BE2C (cell line): ENCODE measurements around the gene CRIM1.

Source experiments
- DNase-seq: peaks from one replicate; pipeline ENCODE4 v3.0.0-alpha.2; 2020
- H3K27me3 ChIP-seq: fragments of 250-450 bp; sonication (Bioruptor Pico); 2 replicates; pipeline ENCODE4 v1.5.1; 2020; ENCODE audit warnings: mild to moderate bottlenecking
- H3K36me3 ChIP-seq: fragments of 250-450 bp; sonication (Bioruptor Pico); 2 replicates; pipeline ENCODE4 v1.5.1; 2020; ENCODE audit warnings: mild to moderate bottlenecking
- H3K4me1 ChIP-seq: fragments of 250-450 bp; sonication (Bioruptor Pico); 2 replicates; pipeline ENCODE4 v1.5.1; 2020
- H3K4me3 ChIP-seq: 2 replicates; pipeline ENCODE4 v1.5.1; 2011; ENCODE audit warnings: low read depth, low read length
- H3K9me3 ChIP-seq: fragments of 250-450 bp; sonication (Bioruptor Pico); 2 replicates; pipeline ENCODE4 v1.5.1; 2020
- TF ChIP-seq, protein P1 (sequence below): IDR thresholded peaks from 2 replicates; pipeline ENCODE4 v1.5.1; 2012; ENCODE audit warnings: mild to moderate bottlenecking, low read depth, low read length

Gene CRIM1

GRCh38 chr2:36336321-36336720 is 19.3 kb upstream of the CRIM1 start:
- Histone ChIP-seq H3K36me3 (no peaks in the 10 kb centered on the region), H3K27me3 (no peaks in the 10 kb centered on the region), H3K9me3 (no peaks in the 10 kb centered on the region), H3K4me3 (no peak overlapping the region), H3K4me1 (no peaks in the 10 kb centered on the region)
- TF ChIP-seq, protein P1, sequence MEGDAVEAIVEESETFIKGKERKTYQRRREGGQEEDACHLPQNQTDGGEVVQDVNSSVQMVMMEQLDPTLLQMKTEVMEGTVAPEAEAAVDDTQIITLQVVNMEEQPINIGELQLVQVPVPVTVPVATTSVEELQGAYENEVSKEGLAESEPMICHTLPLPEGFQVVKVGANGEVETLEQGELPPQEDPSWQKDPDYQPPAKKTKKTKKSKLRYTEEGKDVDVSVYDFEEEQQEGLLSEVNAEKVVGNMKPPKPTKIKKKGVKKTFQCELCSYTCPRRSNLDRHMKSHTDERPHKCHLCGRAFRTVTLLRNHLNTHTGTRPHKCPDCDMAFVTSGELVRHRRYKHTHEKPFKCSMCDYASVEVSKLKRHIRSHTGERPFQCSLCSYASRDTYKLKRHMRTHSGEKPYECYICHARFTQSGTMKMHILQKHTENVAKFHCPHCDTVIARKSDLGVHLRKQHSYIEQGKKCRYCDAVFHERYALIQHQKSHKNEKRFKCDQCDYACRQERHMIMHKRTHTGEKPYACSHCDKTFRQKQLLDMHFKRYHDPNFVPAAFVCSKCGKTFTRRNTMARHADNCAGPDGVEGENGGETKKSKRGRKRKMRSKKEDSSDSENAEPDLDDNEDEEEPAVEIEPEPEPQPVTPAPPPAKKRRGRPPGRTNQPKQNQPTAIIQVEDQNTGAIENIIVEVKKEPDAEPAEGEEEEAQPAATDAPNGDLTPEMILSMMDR = no peak
- no peak for DNase-seq

- H3K4me1 ChIP-seq = no peaks in the 10 kb centered on the region
- DNase-seq = no peak
- TF ChIP-seq, protein P1 = no peak
- no peaks in the 10 kb centered on the region for H3K9me3 ChIP-seq
- H3K27me3 ChIP-seq = no peaks in the 10 kb centered on the region
- H3K4me3 ChIP-seq = no peak overlapping the region
- no peaks in the 10 kb centered on the region for H3K36me3 ChIP-seq
Observed at GRCh38 chr2:36337354-36337753, 18.2 kb upstream of the CRIM1 start.

GRCh38 chr2:36338124-36338826 is 17.3 kb upstream of the CRIM1 start:
- no peak for DNase-seq
- no peaks in the 10 kb centered on the region for H3K4me1 ChIP-seq
- TF ChIP-seq, protein P1 = no peak
- no peak overlapping the region for H3K4me3 ChIP-seq
- no peaks in the 10 kb centered on the region for H3K9me3 ChIP-seq
- no peaks in the 10 kb centered on the region for H3K36me3 ChIP-seq
- no peaks in the 10 kb centered on the region for H3K27me3 ChIP-seq

DNA sequence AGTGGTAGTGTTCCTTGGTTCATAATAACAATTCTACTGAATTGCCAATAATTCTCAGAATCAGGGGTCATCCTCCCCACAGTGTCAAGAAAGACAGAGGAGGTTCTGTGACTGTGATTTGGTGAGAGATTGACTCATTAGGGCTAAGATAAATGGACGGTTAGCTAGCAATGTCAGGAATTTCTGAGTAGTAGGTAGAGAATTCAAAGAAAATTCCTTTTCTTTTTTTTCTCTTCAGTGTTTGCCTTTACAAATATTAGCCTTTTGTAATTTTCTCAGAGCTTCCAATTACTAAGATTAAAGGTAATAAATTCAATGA is 16.8 kb upstream of the CRIM1 start:
- Histone ChIP-seq H3K36me3 (no peaks in the 10 kb centered on the region), H3K27me3 (no peaks in the 10 kb centered on the region), H3K4me3 (no peak overlapping the region), H3K4me1 (no peaks in the 10 kb centered on the region), H3K9me3 (no peaks in the 10 kb centered on the region)
- TF ChIP-seq, protein P1 = no peak
- no peak for DNase-seq

GRCh38 chr2:36339607-36340218 is 15.9 kb upstream of the CRIM1 start:
- Histone ChIP-seq H3K9me3 (no peaks in the 10 kb centered on the region), H3K36me3 (no peaks in the 10 kb centered on the region), H3K27me3 (no peaks in the 10 kb centered on the region), H3K4me3 (no peak overlapping the region), H3K4me1 (no peaks in the 10 kb centered on the region)
- TF ChIP-seq, protein P1 = no peak
- DNase-seq = no peak

DNA sequence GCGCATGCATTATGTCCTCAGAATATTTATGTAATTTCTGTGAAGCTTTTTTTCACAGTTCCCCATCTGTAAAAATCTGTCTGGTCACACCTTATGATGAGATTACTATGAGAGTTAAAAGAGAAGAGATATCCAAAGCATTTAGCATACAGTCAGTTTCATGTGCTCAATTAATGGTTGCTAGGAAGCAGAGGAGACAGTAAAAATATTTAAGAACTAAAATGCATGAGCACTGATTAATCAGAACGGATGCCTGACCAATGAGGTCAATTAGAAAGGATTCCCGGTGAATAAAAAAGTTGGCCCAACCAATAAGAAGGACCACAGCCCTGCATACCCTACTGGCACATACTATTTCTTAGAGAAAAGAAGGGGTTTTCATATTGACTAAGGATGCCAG is 12.0 kb upstream of the CRIM1 start:
- no peaks in the 10 kb centered on the region for H3K4me1 ChIP-seq
- TF ChIP-seq, protein P1 = no peak
- no peak overlapping the region for H3K4me3 ChIP-seq
- DNase-seq = no peak
- no peaks in the 10 kb centered on the region for H3K36me3 ChIP-seq
- no peaks in the 10 kb centered on the region for H3K27me3 ChIP-seq
- H3K9me3 ChIP-seq = no peaks in the 10 kb centered on the region
